ENCODE results near the gene TACR2.

TACR2 gene

GRCh38 chr10:69419744-69420126, 3.0 kb upstream of the TACR2 start:
- intact Hi-C loops (cut with micrococcal nuclease): loop anchor here (10.0 kb wide), 1 partner anchor 215 kb away; the partner anchor contains the start of gene FAM241B
- H3K27ac Mint-ChIP-seq: no peak overlapping the region
- no peak overlapping the region for H3K4me3 Mint-ChIP-seq

GRCh38 chr10:69419096-69419743, 2.5 kb upstream of the TACR2 start:
- H3K4me1 Mint-ChIP-seq (ENCODE audit: low read depth): peaks cover 16% of the 10 kb centered on the region
- no peak overlapping the region for H3K27ac Mint-ChIP-seq
- no peaks in the 10 kb centered on the region for H3K36me3 Mint-ChIP-seq (ENCODE audit: low read depth)
- no peak overlapping the region for H3K4me3 Mint-ChIP-seq
- H3K9me3 Mint-ChIP-seq: no peaks in the 10 kb centered on the region
- peaks cover 5% of the 10 kb centered on the region for H3K27me3 Mint-ChIP-seq
- intact Hi-C loops (cut with micrococcal nuclease): no loop called here

More at GRCh38 chr10:69419744-69420126, 3.0 kb upstream of the TACR2 start:
- no peaks in the 10 kb centered on the region for H3K9me3 Mint-ChIP-seq
- H3K36me3 Mint-ChIP-seq (ENCODE audit: low read depth): no peaks in the 10 kb centered on the region
- H3K4me1 Mint-ChIP-seq (ENCODE audit: low read depth): peaks cover 19% of the 10 kb centered on the region
- H3K27me3 Mint-ChIP-seq: peaks cover 5% of the 10 kb centered on the region

DNA sequence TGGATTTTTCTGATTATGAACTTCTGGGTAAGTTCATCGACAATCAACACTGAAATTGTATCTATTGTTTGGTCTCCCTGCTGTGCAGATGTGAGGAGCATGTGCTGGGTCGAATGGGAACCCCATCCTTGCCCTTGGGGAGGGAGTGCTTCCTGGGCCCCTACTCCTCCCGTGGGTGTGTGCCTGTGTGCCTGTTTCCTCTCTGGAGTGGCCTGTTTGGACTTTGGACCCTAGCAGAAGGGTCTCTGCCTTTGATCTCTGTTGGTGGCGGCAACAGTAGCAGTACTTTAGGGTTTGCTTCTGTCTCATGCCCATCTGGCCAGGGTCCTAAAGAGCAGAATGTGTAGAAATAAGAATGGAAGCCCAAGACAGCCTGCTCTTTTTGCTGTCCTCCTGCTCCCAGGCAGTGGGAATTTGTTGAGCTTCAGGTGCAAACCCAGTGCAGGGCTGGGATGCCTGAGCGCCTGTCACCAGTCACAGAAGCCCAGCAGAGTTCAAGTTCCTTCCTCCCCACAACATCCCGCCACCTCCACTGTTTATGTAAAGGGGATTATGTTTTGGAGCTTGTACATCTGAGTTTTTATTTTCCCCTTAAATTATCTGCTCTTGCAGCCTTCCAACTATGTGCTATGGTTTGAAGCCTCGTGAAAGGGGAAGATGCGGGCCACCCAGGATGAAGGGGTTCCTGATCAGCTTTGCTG, 1.5 kb upstream of the TACR2 start:
- H3K36me3 Mint-ChIP-seq (ENCODE audit: low read depth): no peaks in the 10 kb centered on the region
- no peak overlapping the region for H3K27ac Mint-ChIP-seq
- H3K27me3 Mint-ChIP-seq: peaks cover 7% of the 10 kb centered on the region
- H3K4me3 Mint-ChIP-seq: no peak overlapping the region
- peaks cover 12% of the 10 kb centered on the region for H3K4me1 Mint-ChIP-seq (ENCODE audit: low read depth)
- H3K9me3 Mint-ChIP-seq: no peaks in the 10 kb centered on the region
- intact Hi-C loops (cut with micrococcal nuclease): no loop called here

- H3K36me3 Mint-ChIP-seq (ENCODE audit: low read depth): no peaks in the 10 kb centered on the region
- intact Hi-C loops (cut with micrococcal nuclease): no loop called here
- H3K27me3 Mint-ChIP-seq: peaks cover 8% of the 10 kb centered on the region
- no peak overlapping the region for H3K4me3 Mint-ChIP-seq
- peaks cover 15% of the 10 kb centered on the region for H3K4me1 Mint-ChIP-seq (ENCODE audit: low read depth)
- no peak overlapping the region for H3K27ac Mint-ChIP-seq
- no peaks in the 10 kb centered on the region for H3K9me3 Mint-ChIP-seq
Observed at GRCh38 chr10:69417542-69417941, 824 bp upstream of the TACR2 start.

- intact Hi-C loops (cut with micrococcal nuclease): no loop called here
- H3K36me3 Mint-ChIP-seq (ENCODE audit: low read depth): no peaks in the 10 kb centered on the region
- no peak overlapping the region for H3K27ac Mint-ChIP-seq
- no peak overlapping the region for H3K4me3 Mint-ChIP-seq
- peaks cover 5% of the 10 kb centered on the region for H3K4me1 Mint-ChIP-seq (ENCODE audit: low read depth)
- no peaks in the 10 kb centered on the region for H3K9me3 Mint-ChIP-seq
- peaks cover 6% of the 10 kb centered on the region for H3K27me3 Mint-ChIP-seq
Observed at GRCh38 chr10:69415951-69416350, 767 bp downstream of the TACR2 start.

DNA sequence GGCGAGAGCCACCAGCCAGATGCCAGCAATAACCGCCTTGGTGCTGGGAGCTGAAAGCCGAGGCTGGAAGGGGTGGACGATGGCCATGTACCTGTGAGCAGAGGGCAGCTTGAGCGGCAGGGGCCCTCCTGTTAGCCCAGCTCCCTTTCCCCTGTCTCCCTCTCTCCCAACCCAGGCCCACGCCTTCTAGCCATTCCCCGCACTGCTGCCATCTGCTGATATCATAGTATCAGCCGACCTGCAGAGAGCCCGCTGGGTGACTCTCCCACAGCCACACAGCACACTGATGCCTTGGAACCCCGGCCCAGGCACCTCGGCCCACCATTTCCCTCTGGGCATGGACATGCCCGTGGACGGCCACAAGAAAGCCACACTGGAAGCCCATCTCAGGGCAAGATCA, 1.7 kb downstream of the TACR2 start:
- H3K36me3 Mint-ChIP-seq (ENCODE audit: low read depth): no peaks in the 10 kb centered on the region

DNA sequence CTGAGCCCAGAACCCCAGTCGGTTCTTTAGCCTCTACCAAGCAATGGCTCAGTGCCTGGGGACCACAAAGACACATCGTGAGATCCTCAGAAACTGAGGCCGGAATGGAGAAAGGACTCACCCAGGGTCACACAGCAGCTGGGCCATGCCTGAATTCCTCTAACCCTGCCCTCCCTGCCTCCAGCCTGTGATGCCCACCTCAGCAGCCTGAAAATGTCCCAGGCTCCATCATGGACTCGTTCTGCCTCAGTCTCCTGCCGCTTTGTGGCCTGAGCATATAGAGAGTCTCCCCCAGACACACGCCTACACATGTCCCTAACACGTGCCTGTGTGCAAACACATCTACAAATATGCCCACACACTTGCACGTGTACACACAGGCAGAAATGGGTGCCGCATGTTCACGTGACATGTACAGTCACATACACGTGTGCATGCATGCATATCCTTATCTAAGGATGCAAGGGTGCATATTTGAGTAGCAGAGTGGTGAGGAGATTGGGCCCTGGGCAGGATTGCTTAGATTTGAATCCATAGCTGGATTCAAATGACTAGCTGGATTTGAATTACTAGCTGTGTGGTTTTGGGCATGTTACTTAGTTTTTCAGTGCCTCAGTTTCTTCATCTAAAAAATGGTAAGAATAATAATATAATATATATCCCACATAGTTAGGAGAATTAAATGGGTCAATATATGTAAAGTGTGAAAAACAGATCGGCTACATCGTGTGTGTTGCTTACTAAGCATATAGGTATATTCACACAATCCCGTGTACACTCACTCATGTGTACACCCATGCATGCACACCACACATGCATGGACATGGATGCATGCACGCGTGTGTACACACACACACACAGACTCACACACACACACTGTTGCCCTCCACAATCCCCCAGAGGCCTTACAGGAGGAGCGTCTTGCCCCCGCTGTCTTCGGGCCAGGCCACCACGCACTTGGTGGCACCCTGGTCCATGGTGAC, 2.4 kb downstream of the TACR2 start:
- H3K4me1 Mint-ChIP-seq (ENCODE audit: low read depth): peaks cover 14% of the 10 kb centered on the region
- no peak overlapping the region for H3K27ac Mint-ChIP-seq
- no peaks in the 10 kb centered on the region for H3K36me3 Mint-ChIP-seq (ENCODE audit: low read depth)
- intact Hi-C loops (cut with micrococcal nuclease): no loop called here
- no peaks in the 10 kb centered on the region for H3K9me3 Mint-ChIP-seq
- peaks cover 6% of the 10 kb centered on the region for H3K27me3 Mint-ChIP-seq
- no peak overlapping the region for H3K4me3 Mint-ChIP-seq

More for the DNA sequence above, 1.7 kb downstream of the TACR2 start:
- Mint-ChIP-seq H3K27ac (no peak overlapping the region), H3K27me3 (peaks cover 6% of the 10 kb centered on the region), H3K9me3 (no peaks in the 10 kb centered on the region), H3K4me1 (ENCODE audit: low read depth) (peaks cover 11% of the 10 kb centered on the region), H3K4me3 (no peak overlapping the region)
- intact Hi-C loops (cut with micrococcal nuclease): no loop called here

- intact Hi-C loops (cut with micrococcal nuclease): no loop called here
- no peak overlapping the region for H3K27ac Mint-ChIP-seq
- H3K36me3 Mint-ChIP-seq (ENCODE audit: low read depth): no peaks in the 10 kb centered on the region
- H3K4me1 Mint-ChIP-seq (ENCODE audit: low read depth): peaks cover 16% of the 10 kb centered on the region
- H3K9me3 Mint-ChIP-seq: no peaks in the 10 kb centered on the region
- no peak overlapping the region for H3K4me3 Mint-ChIP-seq
- peaks cover 6% of the 10 kb centered on the region for H3K27me3 Mint-ChIP-seq
Observed at GRCh38 chr10:69413221-69413865, 3.4 kb downstream of the TACR2 start.

GRCh38 chr10:69412232-69412790, 4.4 kb downstream of the TACR2 start:
- H3K27me3 Mint-ChIP-seq: peaks cover 6% of the 10 kb centered on the region
- intact Hi-C loops (cut with micrococcal nuclease): no loop called here
- no peak overlapping the region for H3K27ac Mint-ChIP-seq
- peaks cover 26% of the 10 kb centered on the region for H3K4me1 Mint-ChIP-seq (ENCODE audit: low read depth)
- no peak overlapping the region for H3K4me3 Mint-ChIP-seq
- H3K9me3 Mint-ChIP-seq: no peaks in the 10 kb centered on the region
- no peaks in the 10 kb centered on the region for H3K36me3 Mint-ChIP-seq (ENCODE audit: low read depth)

DNA sequence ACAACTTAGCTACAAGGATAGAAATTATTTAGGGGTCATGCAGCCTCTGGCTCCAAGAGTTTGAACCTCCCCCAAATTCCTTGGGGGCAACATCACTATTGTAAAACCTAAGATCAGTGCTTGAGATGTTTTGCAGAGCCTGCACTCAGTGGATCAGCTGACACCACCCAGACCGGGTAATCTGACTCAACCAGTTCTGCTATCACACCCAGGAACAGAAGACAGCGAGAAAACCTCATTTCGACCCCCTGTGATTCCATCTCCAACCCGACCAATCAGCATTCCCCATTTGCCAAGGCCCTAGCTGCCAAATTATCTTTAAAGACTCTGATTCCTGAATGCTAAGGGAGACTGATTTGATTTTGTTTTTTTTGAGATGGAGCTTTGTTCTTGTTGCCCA, 5.2 kb downstream of the TACR2 start:
- Mint-ChIP-seq H3K4me3 (no peak overlapping the region), H3K4me1 (ENCODE audit: low read depth) (peaks cover 32% of the 10 kb centered on the region), H3K27ac (no peak overlapping the region), H3K27me3 (peaks cover 9% of the 10 kb centered on the region), H3K9me3 (no peaks in the 10 kb centered on the region), H3K36me3 (ENCODE audit: low read depth) (peaks cover under 1% of the 10 kb centered on the region)
- intact Hi-C loops (cut with micrococcal nuclease): no loop called here

DNA sequence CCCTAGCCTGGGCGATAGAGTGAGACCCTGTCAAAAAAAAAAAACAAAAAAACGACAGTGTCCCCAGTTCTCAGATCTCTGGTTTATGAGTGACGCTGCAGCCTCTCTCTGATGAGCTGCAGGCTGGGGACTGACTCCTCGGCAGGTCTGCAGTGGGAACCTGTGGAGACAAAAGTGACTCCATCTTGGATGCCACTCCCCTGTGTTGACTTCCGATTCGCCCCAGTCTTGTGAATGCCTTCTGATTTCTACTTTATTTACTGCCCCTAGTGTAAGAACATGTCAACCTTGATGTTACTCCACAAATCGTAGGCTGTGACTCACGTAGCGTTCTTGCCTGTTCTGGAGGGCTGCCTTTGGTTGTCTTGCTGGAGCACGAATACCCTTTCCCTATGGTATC, 6.2 kb downstream of the TACR2 start:
- Mint-ChIP-seq H3K9me3 (no peaks in the 10 kb centered on the region), H3K27me3 (peaks cover 6% of the 10 kb centered on the region)

DNA sequence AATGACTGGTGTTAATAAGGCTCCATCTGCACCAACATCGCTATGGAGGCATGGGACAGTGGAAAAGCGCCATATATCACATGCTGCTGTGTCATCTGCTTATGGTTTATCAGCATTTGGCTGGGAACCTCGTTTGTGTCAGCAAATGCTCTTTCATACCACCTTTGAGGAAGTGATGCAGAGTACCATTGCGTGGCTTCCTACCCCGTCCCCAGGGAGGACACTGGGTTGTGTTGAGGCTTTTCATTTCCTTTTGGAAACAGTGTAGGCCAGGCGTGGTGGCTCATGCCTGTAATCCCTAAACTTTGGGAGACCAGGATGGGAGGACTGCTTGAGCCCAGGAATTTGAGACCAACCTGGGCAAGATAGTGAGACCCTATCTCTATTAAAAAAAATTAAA, 6.8 kb downstream of the TACR2 start:
- no peak overlapping the region for H3K27ac Mint-ChIP-seq
- peaks cover 37% of the 10 kb centered on the region for H3K4me1 Mint-ChIP-seq (ENCODE audit: low read depth)
- no peaks in the 10 kb centered on the region for H3K9me3 Mint-ChIP-seq
- H3K36me3 Mint-ChIP-seq (ENCODE audit: low read depth): peaks cover 15% of the 10 kb centered on the region
- peaks cover 6% of the 10 kb centered on the region for H3K27me3 Mint-ChIP-seq
- intact Hi-C loops (cut with micrococcal nuclease): loop anchor here (5.0 kb wide), 1 partner anchor 97 kb away; no protein-coding TSS in a partner anchor
- H3K4me3 Mint-ChIP-seq: no peak overlapping the region

More for the DNA sequence above, 6.2 kb downstream of the TACR2 start:
- Mint-ChIP-seq H3K4me1 (ENCODE audit: low read depth) (peaks cover 37% of the 10 kb centered on the region), H3K4me3 (no peak overlapping the region), H3K36me3 (ENCODE audit: low read depth) (peaks cover 10% of the 10 kb centered on the region), H3K27ac (peak overlapping the region; percentile 44)
- intact Hi-C loops (cut with micrococcal nuclease): no loop called here

- H3K27me3 Mint-ChIP-seq: peaks cover 6% of the 10 kb centered on the region
- H3K27ac Mint-ChIP-seq: peak overlapping the region; percentile 89
- H3K9me3 Mint-ChIP-seq: no peaks in the 10 kb centered on the region
- intact Hi-C loops (cut with micrococcal nuclease): loop anchor here (5.0 kb wide), 1 partner anchor 98 kb away; no protein-coding TSS in a partner anchor
- H3K36me3 Mint-ChIP-seq (ENCODE audit: low read depth): peaks cover 24% of the 10 kb centered on the region
- H3K4me1 Mint-ChIP-seq (ENCODE audit: low read depth): peaks cover 37% of the 10 kb centered on the region
- H3K4me3 Mint-ChIP-seq: peak overlapping the region; percentile 61
Observed at GRCh38 chr10:69409176-69409495, 7.6 kb downstream of the TACR2 start.

Data from dendritic cell treated with granulocyte-macrophage colony-stimulating factor and Interleukin-4, amounts not matched to agents 40 ng/mL and 50 ng/mL, for 4 days (primary cell).